Posterior vena cava (tissue), 2 donors: ENCODE data around the gene GABBR2. TPM values are rescaled to one million over a fixed set of nuclear protein-coding genes. Genes with fewer than 3 reads are reported as not detected.

Experiments
- DNase-seq: peaks from one replicate; pipeline ENCODE4 v3.0.0-alpha.2; 2020; ENCODE audit warnings: low spot score
- intact Hi-C, 2 donors: fragments of 100-400 bp; cut with DNase I; formaldehyde crosslinking; loops; one replicate each; pipeline versions ENCODE4 v1.14.1 to v1.14.2; 2022 to 2023
- total RNA-seq, 2 donors: library from RNA; stranded (reverse); fragmentation: NEBNext Ultra II Directional; extraction: Animal tissue kit (Norgen Biotek cat#: 25700); gene quantifications; one replicate each; pipeline ENCODE4 v1.2.1, GENCODE V29; 2021
- donor health status: DM: yes; HTN: yes; CAD: no.
- donor health status: DM: yes; HTN: yes; CAD: no.

Gene GABBR2
- total RNA-seq, 2 donors from 2014 or later = not detected

GRCh38 chr9:98402019-98402840 is 306.5 kb downstream of the GABBR2 start:
- intact Hi-C loops = no loop called here
- no peak for DNase-seq

GRCh38 chr9:98401140-98402018 is 307.4 kb downstream of the GABBR2 start:
- intact Hi-C loops = no loop called here
- DNase-seq = no peak

- intact Hi-C loops = no loop called here
Measured at GRCh38 chr9:98399950-98400683, 308.6 kb downstream of the GABBR2 start.

GRCh38 chr9:98396656-98397055 is 312.1 kb downstream of the GABBR2 start:
- intact Hi-C loops = no loop called here
- no peak for DNase-seq

More at GRCh38 chr9:98399950-98400683, 308.6 kb downstream of the GABBR2 start:
- DNase-seq = no peak

- DNase-seq = no peak
- intact Hi-C loops = no loop called here
Measured at GRCh38 chr9:98396236-98396635, 312.5 kb downstream of the GABBR2 start.

- intact Hi-C loops = no loop called here
- no peak for DNase-seq
Measured at GRCh38 chr9:98391867-98392266, 316.9 kb downstream of the GABBR2 start.

- intact Hi-C loops = no loop called here
- no peak for DNase-seq
Measured at GRCh38 chr9:98391406-98391805, 317.3 kb downstream of the GABBR2 start.

- DNase-seq = no peak
- intact Hi-C loops = no loop called here
Measured at GRCh38 chr9:98385751-98386150, 323.0 kb downstream of the GABBR2 start.

- no peak for DNase-seq
- intact Hi-C loops = no loop called here
Measured at GRCh38 chr9:98383758-98384157, 325.0 kb downstream of the GABBR2 start.

GRCh38 chr9:98381311-98382103 is 327.2 kb downstream of the GABBR2 start:
- intact Hi-C loops = no loop called here
- DNase-seq = no peak

- DNase-seq = no peak
- intact Hi-C loops = no loop called here
Measured at GRCh38 chr9:98380065-98380681, 328.6 kb downstream of the GABBR2 start.

GRCh38 chr9:98379572-98379971 is 329.2 kb downstream of the GABBR2 start:
- intact Hi-C loops = loop anchor here in 1 of 2 donors (2.0 kb wide), 1 partner anchor 53 kb away; no protein-coding TSS in a partner anchor
- DNase-seq = no peak

GRCh38 chr9:98378794-98379193 is 329.9 kb downstream of the GABBR2 start:
- no peak for DNase-seq
- intact Hi-C loops = loop anchor here in 1 of 2 donors (2.0 kb wide), 1 partner anchor 54 kb away; no protein-coding TSS in a partner anchor

GRCh38 chr9:98378206-98378780 is 330.4 kb downstream of the GABBR2 start:
- no peak for DNase-seq
- intact Hi-C loops = loop anchor here in 1 of 2 donors (2.0 kb wide), 1 partner anchor 55 kb away; no protein-coding TSS in a partner anchor

- intact Hi-C loops = no loop called here
- DNase-seq = no peak
Measured at GRCh38 chr9:98375138-98375726, 333.5 kb downstream of the GABBR2 start.

GRCh38 chr9:98374385-98375051 is 334.2 kb downstream of the GABBR2 start:
- no peak for DNase-seq
- intact Hi-C loops = no loop called here

- intact Hi-C loops = no loop called here
- DNase-seq = no peak
Measured at GRCh38 chr9:98373609-98374008, 335.1 kb downstream of the GABBR2 start.
